HepG2 (cell line): ENCODE measurements around the gene PXT1. TPM values are rescaled to one million over a fixed set of nuclear protein-coding genes. Genes with fewer than 3 reads are reported as not detected.

Source experiments
- ARID5B ChIP-seq: IDR thresholded peaks from 2 replicates; pipeline ENCODE4 v1.4.0; 2020; ENCODE audit warnings: mild to moderate bottlenecking, missing genetic modification reagents
- DDIT3 ChIP-seq: sonication (generic); formaldehyde crosslinking; IDR thresholded peaks from 2 replicates; pipeline ENCODE4 v1.4.0; 2020; ENCODE audit warnings: mild to moderate bottlenecking, missing genetic modification reagents
- ERF ChIP-seq: IDR thresholded peaks from 2 replicates; pipeline ENCODE4 v1.6.1; 2018; ENCODE audit warnings: missing biosample characterization, missing genetic modification reagents
- FOXA3 ChIP-seq: IDR thresholded peaks from 2 replicates; pipeline ENCODE4 v1.6.1; 2016; ENCODE audit warnings: missing genetic modification reagents, missing compliant biosample characterization
- FOXK1 ChIP-seq: sonication (generic); formaldehyde crosslinking; IDR thresholded peaks from 2 replicates; pipeline ENCODE4 v1.4.0; 2020; ENCODE audit warnings: low read depth, missing genetic modification reagents, borderline replicate concordance
- FOXO1 ChIP-seq: sonication (generic); formaldehyde crosslinking; IDR thresholded peaks from 2 replicates; pipeline ENCODE4 v1.4.0; 2020; ENCODE audit warnings: missing genetic modification reagents
- HMG20B ChIP-seq: conservative IDR thresholded peaks from 2 replicates; pipeline ENCODE4 v1.6.1; 2016; ENCODE audit warnings: missing genetic modification reagents, missing compliant biosample characterization
- HNRNPH1 ChIP-seq: fragments of 200-400 bp; formaldehyde crosslinking; optimal IDR thresholded peaks from 2 replicates; pipeline ENCODE3; 2017; ENCODE audit warnings: mild to moderate bottlenecking, low read depth, low read length
- KDM5B ChIP-seq: sonication (generic); formaldehyde crosslinking; IDR thresholded peaks from 2 replicates; pipeline ENCODE4 v1.4.0; 2020; ENCODE audit warnings: missing genetic modification reagents, mild to moderate bottlenecking, borderline replicate concordance
- NFE2 ChIP-seq: sonication (generic); formaldehyde crosslinking; IDR thresholded peaks from 2 replicates; pipeline ENCODE4 v1.4.0; 2020; ENCODE audit warnings: missing genetic modification reagents
- ONECUT2 ChIP-seq: sonication (generic); formaldehyde crosslinking; IDR thresholded peaks from 2 replicates; pipeline ENCODE4 v1.4.0; 2020; ENCODE audit warnings: missing genetic modification reagents
- RBM22 ChIP-seq: fragments of 200-400 bp; formaldehyde crosslinking; optimal IDR thresholded peaks from 2 replicates; pipeline ENCODE3; 2017; ENCODE audit warnings: mild to moderate bottlenecking, low read length, moderate library complexity
- REPIN1 ChIP-seq: sonication (generic); formaldehyde crosslinking; IDR thresholded peaks from 2 replicates; pipeline ENCODE4 v1.8.0; 2022; ENCODE audit warnings: missing genetic modification reagents, low read depth, mild to moderate bottlenecking, borderline replicate concordance
- SATB2 ChIP-seq: sonication (generic); formaldehyde crosslinking; IDR thresholded peaks from 2 replicates; pipeline ENCODE4 v1.5.0; 2020; ENCODE audit warnings: missing genetic modification reagents
- SMYD3 ChIP-seq: sonication (generic); formaldehyde crosslinking; IDR thresholded peaks from 2 replicates; pipeline ENCODE4 v1.8.1; 2023; ENCODE audit warnings: mild to moderate bottlenecking, missing genetic modification reagents
- ZMYM2 ChIP-seq: sonication (generic); formaldehyde crosslinking; IDR thresholded peaks from 2 replicates; pipeline ENCODE4 v1.8.0; 2022; ENCODE audit warnings: mild to moderate bottlenecking, missing genetic modification reagents
- ZNF350 ChIP-seq: sonication (generic); formaldehyde crosslinking; IDR thresholded peaks from 2 replicates; pipeline ENCODE4 v1.4.0; 2020; ENCODE audit warnings: mild to moderate bottlenecking, low read depth, missing genetic modification reagents, borderline replicate concordance
- ZNF446 ChIP-seq: sonication (generic); formaldehyde crosslinking; IDR thresholded peaks from 2 replicates; pipeline ENCODE4 v1.5.0; 2020; ENCODE audit warnings: mild to moderate bottlenecking, missing genetic modification reagents
- ZNF629 ChIP-seq: sonication (generic); formaldehyde crosslinking; conservative IDR thresholded peaks from 2 replicates; pipeline ENCODE4 v1.5.0; 2020; ENCODE audit warnings: missing genetic modification reagents
- ZNF713 ChIP-seq: sonication (generic); formaldehyde crosslinking; IDR thresholded peaks from 2 replicates; pipeline ENCODE4 v1.4.0; 2020; ENCODE audit warnings: mild to moderate bottlenecking, missing genetic modification reagents
- ZNF879 ChIP-seq: sonication (generic); formaldehyde crosslinking; IDR thresholded peaks from 2 replicates; pipeline ENCODE4 v1.8.1; 2023; ENCODE audit warnings: missing genetic modification reagents
- ZSCAN30 ChIP-seq: sonication (generic); formaldehyde crosslinking; IDR thresholded peaks from 2 replicates; pipeline ENCODE4 v1.5.0; 2020; ENCODE audit warnings: mild to moderate bottlenecking, missing genetic modification reagents
- polyA plus RNA-seq, 8 experiments: library from polyadenylated mRNA; depleted of rRNA in 3 of 8; stranded (reverse) in 7 of 8; unstranded in 1 of 8; fragments of >200 nt; fragmentation: Illumina TruSeq in 4 of 8; extraction: Trizol in 4 of 8; gene quantifications; 2 replicates each; pipeline versions ENCODE4 v1.2.1 to v1.2.3, GENCODE V29; 2011 to 2016; ENCODE audit warnings: low read depth in 4 of 8, missing spikeins in 1 of 8, mixed read lengths in 1 of 8; ENCODE audit not compliant: insufficient read depth in 1 of 8
- total RNA-seq, 5 experiments: library from RNA; depleted of rRNA; stranded (reverse); fragments of >200 nt; fragmentation: Illumina TruSeq; extraction: Trizol; gene quantifications; 2 replicates each; pipeline ENCODE4 v1.2.3, GENCODE V29; 2016; ENCODE audit warnings: low read depth in 1 of 5
- TF ChIP-seq, protein P1 (sequence below): sonication (generic); formaldehyde crosslinking; IDR thresholded peaks from 2 replicates; pipeline ENCODE4 v1.9.0; 2021; ENCODE audit warnings: mild to moderate bottlenecking, missing genetic modification reagents

PXT1 gene
- total and polyA plus RNA-seq, 2 of the 13 experiments (the other 11 are each of a cell fraction or from before 2014, with no cell fraction given) = 0.04 TPM; not detected in 1

- no peak for TF ChIP-seq ZSCAN30 (CRISPR knock-in tag)
- TF ChIP-seq FOXK1 (CRISPR knock-in tag) = no peak
- TF ChIP-seq KDM5B (CRISPR knock-in tag) = no peak
- TF ChIP-seq ARID5B = peak; percentile 15; the same call in 1 of the 2 replicates
- TF ChIP-seq FOXO1 (CRISPR knock-in tag) = no peak
- no peak for TF ChIP-seq SMYD3
- TF ChIP-seq FOXA3 (CRISPR knock-in tag) = peak; percentile 31; the same call in 1 of the 2 replicates
- no peak for TF ChIP-seq ZNF350
- no peak for TF ChIP-seq REPIN1 (CRISPR knock-in tag)
- TF ChIP-seq ZNF629 (CRISPR knock-in tag) = no peak
- no peak for TF ChIP-seq RBM22
- TF ChIP-seq ZNF713 (CRISPR knock-in tag) = no peak
- TF ChIP-seq HNRNPH1 = no peak
- no peak for TF ChIP-seq ONECUT2 (CRISPR knock-in tag)
- no peak for TF ChIP-seq ZNF446 (CRISPR knock-in tag)
- no peak for TF ChIP-seq ZNF879
- TF ChIP-seq NFE2 (CRISPR knock-in tag) = no peak
- no peak for TF ChIP-seq SATB2 (CRISPR knock-in tag)
- TF ChIP-seq HMG20B (CRISPR knock-in tag) = peak; percentile 93
- TF ChIP-seq ZMYM2 (CRISPR knock-in tag) = no peak
- no peak for TF ChIP-seq DDIT3 (CRISPR knock-in tag)
- no peak for TF ChIP-seq ERF (CRISPR knock-in tag)
- TF ChIP-seq, protein P1, sequence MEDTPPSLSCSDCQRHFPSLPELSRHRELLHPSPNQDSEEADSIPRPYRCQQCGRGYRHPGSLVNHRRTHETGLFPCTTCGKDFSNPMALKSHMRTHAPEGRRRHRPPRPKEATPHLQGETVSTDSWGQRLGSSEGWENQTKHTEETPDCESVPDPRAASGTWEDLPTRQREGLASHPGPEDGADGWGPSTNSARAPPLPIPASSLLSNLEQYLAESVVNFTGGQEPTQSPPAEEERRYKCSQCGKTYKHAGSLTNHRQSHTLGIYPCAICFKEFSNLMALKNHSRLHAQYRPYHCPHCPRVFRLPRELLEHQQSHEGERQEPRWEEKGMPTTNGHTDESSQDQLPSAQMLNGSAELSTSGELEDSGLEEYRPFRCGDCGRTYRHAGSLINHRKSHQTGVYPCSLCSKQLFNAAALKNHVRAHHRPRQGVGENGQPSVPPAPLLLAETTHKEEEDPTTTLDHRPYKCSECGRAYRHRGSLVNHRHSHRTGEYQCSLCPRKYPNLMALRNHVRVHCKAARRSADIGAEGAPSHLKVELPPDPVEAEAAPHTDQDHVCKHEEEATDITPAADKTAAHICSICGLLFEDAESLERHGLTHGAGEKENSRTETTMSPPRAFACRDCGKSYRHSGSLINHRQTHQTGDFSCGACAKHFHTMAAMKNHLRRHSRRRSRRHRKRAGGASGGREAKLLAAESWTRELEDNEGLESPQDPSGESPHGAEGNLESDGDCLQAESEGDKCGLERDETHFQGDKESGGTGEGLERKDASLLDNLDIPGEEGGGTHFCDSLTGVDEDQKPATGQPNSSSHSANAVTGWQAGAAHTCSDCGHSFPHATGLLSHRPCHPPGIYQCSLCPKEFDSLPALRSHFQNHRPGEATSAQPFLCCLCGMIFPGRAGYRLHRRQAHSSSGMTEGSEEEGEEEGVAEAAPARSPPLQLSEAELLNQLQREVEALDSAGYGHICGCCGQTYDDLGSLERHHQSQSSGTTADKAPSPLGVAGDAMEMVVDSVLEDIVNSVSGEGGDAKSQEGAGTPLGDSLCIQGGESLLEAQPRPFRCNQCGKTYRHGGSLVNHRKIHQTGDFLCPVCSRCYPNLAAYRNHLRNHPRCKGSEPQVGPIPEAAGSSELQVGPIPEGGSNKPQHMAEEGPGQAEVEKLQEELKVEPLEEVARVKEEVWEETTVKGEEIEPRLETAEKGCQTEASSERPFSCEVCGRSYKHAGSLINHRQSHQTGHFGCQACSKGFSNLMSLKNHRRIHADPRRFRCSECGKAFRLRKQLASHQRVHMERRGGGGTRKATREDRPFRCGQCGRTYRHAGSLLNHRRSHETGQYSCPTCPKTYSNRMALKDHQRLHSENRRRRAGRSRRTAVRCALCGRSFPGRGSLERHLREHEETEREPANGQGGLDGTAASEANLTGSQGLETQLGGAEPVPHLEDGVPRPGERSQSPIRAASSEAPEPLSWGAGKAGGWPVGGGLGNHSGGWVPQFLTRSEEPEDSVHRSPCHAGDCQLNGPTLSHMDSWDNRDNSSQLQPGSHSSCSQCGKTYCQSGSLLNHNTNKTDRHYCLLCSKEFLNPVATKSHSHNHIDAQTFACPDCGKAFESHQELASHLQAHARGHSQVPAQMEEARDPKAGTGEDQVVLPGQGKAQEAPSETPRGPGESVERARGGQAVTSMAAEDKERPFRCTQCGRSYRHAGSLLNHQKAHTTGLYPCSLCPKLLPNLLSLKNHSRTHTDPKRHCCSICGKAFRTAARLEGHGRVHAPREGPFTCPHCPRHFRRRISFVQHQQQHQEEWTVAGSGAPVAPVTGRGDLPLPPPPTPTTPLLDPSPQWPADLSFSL (CRISPR knock-in tag) = no peak
Observed at GRCh38 chr6:36459501-36459900, 16.8 kb upstream of the PXT1 start (continued).
